Activated gamma-delta T cell treated with anti-CD3 and anti-CD28 coated beads, Interleukin-2, amount 50 U/mL, for 16 hours (primary cell): ENCODE data around the gene COQ8A.

Source experiments
- DNase-seq: peaks from one replicate; pipeline ENCODE4 v3.0.0-alpha.2; 2020; ENCODE audit warnings: low read depth

COQ8A gene

DNA sequence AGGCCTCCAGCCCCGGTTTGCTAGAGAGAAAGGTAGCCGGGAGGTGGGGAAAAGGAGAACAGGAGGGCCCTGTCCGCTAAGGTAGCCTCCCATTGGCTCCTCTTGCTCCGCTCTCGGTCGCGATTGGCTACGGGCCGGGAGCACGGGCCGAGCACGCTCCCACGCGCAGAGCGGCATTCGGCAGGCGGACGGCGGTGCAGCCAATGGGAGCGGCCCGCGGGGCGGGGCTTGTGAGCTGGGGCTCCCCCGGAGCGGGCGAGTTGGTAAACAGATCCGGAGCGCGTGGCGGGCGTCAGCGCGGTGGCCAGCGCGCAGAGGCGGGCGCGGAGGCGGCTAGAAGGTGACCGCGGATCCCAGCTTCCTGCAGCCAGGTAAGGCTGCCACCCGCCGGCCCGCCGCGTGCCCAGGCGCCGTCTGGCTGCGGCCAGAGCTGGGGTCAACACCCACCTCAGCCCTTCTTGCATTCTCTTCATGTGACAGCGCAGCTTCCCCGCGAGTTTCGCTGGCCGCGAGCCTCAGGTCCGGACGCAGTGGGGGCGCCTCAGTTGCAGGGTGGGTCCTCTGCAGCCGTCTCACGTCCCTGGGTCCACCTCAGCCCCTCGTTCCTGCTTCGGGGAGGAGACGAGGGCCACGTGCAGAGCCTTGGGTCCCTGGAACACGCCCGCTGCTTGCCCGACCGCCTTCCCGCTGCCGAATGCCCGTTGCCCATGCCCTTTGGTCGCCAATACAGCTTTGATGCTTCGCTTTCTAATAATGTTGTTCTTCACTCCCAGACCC lies at the start of gene COQ8A:
Gene COQ8A, plus strand, starts transcription at position 266 of the 777 bp plus-strand sequence. CDS start 21,092 bp downstream, outside the sequence.
- peak; percentile 97 for DNase-seq

DNA sequence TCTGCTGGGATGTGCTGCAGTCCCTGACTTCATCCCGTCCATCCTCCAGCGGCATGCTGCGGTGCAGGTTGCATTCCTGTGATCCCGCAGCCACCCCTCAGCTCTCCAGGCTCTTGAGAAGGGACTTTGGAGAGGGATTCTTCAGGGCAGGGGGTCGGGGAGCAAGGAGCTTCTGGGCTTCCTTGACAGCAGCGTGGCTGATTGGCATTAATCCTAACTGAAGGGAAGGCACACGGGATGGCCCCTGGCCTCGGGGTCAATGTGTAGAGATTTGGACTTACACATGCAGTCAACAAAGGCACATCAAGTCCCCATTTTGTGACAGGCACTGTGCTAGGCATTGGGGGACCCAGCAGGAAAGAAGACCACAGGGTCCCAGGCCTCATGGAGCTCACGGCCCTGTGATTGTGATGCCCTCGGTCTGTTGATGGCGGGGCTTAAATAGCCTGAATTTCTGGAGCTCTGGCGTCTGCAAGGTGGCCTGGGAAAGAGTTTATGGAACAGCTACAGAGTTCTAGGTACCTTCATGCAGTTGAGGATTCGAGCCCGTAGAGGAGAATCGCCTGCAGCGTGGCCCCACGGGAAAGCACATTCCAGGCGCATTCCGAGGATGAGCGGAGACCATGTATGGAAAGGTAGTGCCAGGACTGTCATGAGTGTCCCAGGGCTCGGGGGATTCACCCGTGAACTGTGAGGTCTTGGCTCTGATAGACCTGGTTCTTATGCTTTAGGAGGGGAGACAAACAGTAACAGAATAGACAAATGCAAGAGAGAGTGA lies 49.6 kb upstream of the COQ8A start:
- DNase-seq: no peak

DNA sequence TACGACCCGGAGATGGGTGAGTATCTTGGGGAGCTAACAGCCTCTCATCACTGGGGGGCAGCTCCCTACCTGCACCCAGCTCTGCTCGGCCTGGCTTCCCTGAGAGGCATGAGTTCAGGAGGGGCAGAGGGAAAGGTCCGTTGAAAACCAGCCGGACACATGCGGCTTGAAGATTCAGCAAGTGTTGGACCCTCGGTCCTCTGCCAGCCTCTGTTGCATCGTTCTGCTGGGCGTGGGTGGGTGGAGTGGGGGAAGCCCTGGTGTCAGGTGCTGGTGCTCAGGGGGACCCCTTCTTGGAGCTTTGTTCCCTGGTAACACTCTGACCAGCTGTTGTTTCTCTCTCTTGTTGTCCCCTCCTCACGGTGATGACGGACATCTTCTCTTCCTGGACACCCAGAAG lies 48.7 kb upstream of the COQ8A start:
- no peak for DNase-seq

DNA sequence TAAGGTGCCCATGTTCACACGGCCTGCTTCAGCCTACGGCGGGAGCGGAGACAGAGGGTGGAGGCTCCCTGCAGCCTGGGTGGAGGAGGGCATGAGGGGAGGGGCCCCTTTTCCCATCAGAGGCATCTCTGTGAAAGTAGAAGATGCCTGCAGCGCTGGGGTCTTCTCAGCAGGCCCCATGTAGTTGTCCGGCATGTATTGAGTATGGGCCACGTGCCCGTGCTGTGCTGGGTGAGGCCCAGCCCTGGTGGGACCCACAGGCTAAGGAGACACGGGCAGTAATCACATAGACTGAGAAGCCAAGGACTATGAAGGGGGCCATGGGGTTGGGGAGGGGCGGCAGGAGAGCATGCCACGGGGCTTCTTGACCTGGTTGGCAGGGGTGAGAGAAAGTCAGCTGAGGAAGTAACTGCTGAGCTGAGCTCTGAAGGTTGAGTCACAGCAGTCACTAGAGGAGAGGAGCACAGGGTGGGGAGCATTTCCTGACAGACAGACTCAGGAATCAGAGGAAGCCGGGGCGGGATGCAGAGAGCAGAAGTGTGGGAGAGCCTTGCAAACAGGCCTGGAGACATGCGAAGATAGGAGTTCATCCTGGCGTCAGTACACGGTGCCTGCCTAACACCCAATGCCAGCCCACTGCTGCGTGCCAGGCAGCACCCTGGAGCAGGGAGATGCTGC lies 48.1 kb upstream of the COQ8A start:
- DNase-seq: no peak

DNA sequence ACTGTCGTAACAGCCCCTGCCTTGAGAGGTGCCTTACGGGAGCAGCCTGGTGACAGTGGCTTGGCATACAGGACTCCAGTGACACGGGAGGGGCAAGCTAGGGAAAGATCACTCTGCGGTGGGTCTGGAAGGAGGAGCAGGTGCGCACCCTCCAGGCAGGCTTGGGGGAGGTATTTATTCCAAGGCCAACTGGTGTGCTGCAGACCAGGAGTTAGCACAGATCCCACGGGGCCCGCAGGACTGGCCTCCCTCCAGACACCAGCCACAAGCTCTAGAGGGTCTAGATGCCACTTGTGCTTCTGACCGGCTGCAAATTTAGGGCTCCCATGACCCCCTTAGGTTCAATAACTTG lies 47.6 kb upstream of the COQ8A start:
- no peak for DNase-seq

DNA sequence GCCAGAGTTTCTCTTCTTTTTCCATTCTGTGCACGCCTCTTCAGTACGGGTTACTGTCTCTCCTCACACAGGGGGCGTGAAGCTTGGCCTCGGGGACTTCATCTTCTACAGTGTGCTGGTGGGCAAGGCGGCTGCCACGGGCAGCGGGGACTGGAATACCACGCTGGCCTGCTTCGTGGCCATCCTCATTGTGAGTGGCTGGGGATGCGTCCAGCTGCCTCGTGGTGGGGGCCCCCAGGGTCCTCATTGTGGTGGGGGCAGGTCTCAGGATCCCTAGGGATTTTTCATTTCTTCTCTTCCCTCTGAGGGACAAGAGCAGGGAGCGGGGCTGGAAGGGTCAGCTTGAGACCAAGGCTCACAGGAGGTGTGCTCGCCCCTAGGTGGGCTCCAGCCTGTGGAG lies 46.2 kb upstream of the COQ8A start:
- DNase-seq: no peak

DNA sequence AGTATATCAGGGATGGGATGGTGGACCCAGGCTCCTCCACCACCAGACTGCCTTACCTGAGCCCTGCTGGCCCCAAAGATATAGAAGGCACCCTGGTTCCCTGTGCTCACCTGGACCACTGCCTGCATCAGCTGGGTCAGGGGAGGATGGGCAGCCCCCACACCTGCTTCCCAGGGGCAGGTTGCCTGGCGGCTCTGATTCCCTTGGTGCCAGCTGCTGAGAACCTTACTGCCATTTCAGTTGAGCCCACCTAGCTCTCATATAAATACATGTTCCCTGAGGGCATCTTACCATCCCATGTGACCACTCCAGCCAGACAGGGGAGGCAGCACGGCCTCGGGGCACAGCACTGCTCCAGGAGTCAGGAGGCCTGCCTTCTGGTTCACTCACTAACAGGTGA lies 45.3 kb upstream of the COQ8A start:
- no peak for DNase-seq

DNA sequence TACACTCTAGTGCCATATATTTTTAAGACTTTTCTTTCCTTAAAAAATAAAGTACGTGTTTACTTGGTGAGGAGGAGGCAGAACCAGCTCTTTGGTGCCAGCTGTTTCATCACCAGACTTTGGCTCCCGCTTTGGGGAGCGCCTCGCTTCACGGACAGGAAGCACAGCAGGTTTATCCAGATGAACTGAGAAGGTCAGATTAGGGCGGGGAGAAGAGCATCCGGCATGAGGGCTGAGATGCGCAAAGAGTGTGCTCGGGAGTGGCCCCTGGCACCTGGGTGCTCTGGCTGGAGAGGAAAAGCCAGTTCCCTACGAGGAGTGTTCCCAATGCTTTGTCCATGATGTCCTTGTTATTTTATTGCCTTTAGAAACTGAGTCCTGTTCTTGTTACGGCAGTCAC lies 44.5 kb upstream of the COQ8A start:
- DNase-seq: no peak

DNA sequence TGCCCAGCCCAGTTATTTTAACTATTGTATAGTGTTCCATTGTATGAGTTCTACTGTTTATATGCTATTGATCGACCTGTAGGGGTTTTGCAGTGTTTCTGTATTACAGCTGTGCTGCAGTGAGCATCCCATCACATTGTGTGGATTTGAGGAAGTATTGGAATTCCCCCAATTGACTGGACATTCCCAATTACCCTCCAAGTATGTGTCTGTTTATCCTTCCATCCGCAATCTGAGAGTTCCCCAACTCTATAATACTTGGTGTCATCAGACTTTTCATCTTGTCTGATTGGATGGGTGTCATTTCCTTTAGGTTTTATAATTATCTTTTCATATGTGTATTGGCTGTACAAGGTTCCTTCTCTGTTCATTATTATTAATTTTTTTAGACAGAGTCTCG lies 41.8 kb upstream of the COQ8A start:
- DNase-seq: no peak

DNA sequence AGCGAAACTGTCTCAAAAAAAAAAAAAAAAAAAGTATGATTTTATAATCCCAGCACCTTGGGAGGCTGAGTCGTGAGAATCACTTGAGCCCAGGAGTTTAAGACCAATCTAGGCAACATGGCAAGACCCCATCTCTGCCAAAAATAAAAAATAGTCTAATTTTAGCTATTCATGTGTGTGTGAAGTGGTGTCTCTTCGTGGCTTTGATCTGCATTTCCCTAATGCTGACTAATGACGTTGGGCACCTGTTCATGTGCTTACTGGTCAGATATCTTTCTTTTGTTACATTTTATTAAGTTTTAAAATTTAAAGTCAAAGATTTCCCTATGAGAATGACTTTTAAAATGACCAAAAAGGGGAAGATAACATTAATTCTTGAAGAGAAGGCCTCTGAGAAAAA lies 38.7 kb upstream of the COQ8A start:
- DNase-seq: no peak

DNA sequence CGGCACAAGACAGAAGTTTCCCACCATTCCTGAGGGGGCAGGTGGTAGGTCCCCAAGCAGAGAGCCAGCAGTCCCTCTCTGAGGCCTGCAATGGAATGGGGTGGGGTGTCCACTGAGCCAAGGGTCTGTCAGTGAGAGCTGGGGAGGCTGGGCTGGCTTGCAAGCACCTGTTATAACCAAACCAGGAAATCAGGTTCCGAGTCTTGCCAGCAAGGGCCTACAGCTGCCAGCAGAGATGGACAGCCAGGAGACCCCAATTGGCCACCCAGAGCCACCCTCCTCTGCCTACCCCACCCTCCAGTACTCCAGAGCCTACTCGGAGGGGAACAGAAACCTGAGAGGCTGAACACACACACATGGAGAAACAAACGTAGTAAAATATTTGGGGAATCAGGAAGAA lies 37.5 kb upstream of the COQ8A start:
- no peak for DNase-seq

DNA sequence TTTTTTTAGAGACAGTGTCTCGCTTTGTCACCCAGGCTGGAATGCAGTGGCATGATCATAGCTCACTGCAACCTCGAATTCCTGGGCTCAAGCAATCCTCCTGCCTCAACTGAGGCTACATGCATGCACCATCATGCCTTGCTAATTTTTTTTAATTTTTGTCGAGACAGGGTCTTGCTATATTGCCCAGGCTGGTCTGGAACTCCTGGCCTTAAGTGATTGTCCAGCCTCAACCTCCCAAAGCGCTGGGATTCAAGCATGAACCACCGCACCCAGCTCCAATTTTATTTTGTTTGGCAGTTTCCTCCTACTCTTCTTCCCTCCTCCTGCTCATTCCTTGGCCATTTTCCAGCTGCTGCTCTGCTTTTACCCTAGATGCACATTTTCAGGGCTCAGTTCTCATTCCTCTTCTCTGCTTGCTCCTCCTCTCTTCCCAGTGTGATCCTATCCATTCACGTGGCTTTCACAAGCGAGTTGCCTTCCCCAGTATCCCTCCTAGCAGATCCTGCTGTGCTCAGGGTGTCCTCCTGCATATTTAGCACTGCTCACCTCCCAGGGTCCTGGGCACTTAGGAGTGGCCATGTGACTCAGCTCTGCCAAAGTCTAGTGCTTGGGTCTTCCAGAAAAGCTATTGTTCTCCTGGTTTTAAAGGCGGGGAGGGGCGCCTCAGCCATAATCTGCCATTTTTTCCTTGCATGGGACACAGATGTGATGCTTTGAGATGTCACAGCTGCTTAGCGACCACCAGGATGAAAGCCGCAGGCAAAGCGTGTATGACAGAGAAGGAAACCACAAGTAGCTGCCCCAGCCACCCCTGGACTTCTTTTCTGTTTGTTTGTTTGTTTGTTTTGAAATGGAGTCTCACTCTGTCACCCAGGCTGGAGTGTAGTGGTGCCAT lies 36.0 kb upstream of the COQ8A start:
- no peak for DNase-seq

DNA sequence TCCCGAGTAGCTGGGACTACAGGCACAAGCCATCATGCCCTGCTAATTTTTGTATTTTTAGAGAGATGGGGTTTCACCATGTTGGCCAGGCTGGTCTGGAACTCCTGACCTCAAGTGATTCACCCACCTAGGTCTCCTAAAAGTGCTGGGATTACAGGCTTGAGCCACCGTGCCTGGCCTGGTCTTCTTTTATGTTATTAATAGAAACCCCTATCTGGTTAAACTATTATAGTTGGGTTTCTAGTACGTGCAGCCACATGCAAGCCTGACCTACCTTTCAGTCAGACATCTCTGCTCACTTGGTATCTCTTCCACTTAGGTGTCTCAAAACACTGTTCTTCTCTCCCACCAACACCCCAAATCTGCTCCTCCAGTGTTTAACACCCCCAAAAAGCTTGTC lies 35.3 kb upstream of the COQ8A start:
- DNase-seq: no peak

DNA sequence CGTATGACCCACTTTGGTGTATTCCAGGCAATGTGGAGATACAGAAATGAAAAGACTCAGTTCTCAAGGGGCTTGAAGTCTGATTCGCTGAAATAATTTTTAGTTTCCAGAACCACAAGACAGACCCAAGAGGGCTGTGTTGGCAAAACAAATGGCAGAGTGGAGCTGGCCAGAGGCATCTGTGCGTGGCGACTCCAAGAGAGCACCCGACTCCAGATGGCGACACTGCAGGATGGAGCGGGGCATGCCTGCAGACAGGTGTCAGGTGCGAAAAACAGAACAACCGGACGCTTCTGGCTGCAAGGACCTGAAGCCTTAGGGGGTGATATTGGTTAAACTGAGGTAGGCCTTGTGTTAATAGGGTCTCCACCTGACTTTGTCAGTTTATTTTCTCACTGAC lies 31.7 kb upstream of the COQ8A start:
- DNase-seq: no peak

DNA sequence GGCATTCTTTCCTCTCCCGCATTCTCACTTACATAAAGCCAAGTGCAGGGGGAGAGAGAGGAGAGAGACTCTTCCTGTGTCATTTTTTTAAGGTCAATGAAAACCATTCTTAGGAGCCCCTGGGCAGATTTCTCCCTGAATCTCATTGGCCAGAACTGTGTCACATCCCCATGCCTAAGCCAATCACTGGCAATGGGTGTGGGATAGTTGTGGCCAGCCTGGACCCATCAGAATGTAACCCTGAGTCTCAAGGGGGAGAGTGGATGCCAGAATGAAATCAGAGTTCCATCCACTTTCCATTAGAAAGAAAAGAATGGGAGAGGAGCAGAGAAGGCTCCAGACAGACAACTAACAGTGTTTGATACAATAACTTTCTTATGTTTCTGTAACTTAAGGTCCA lies 31.2 kb upstream of the COQ8A start:
- no peak for DNase-seq

DNA sequence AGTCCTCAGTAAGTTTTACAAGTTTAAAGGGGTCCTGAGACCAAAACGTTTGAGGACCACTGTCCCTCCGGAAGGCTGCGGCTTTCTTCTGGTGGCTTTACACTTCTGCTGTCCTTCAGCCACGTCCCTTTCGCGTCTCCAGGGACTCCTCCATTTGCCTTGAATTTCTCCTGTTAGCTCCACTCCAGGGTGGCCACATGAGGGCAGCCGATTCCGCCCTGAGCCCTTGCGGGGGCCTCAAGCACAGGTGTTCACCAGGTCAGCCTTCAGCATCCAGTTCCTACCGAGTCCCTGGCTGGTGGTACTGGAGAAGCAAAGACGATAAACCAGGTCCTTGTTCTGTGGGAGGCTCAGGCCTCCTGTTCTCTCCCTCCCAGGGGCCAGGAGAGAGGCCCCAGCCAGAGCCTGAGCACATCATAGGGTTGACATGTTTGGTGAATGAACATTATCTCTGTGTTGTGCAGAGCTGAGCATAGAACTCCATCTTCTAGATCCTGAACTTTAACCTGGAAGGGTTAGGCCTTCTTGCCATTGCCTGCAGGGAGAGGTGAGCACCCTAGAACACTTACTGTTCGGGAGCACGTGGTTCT lies 27.4 kb upstream of the COQ8A start:
- no peak for DNase-seq

DNA sequence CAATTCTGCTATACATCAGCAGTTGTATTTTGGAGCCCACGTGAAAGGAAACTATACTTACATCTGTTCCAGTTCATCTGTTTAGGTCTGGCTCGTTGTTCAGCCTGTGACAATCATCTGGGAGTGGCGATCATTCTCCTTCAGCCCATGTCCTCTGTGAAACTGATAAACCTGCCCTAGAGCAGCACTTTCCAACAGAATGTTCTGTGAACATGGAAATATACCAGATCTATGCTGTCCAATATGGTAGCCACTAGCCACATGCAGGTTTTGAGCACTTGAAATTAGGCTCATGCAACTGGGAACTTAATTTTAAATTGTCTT lies 24.5 kb upstream of the COQ8A start:
- DNase-seq: no peak

DNA sequence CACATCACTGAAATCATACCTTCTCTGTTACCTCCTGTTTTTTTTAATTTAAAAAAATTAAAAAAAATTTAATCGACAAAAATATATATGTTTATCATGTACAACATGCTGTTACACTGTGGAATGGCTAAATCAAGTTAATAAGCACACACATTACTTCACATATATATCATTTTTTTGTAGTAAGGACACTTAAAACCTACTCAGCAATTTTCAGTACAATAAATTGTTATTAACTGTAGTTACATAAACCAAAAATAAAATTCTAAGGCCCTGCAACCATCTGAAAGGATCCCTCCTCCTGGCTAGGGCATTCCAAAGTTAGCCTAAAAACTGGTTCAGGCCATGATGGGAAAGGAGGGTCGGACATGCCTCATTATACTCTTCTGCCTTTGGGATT lies 23.6 kb upstream of the COQ8A start:
- no peak for DNase-seq

DNA sequence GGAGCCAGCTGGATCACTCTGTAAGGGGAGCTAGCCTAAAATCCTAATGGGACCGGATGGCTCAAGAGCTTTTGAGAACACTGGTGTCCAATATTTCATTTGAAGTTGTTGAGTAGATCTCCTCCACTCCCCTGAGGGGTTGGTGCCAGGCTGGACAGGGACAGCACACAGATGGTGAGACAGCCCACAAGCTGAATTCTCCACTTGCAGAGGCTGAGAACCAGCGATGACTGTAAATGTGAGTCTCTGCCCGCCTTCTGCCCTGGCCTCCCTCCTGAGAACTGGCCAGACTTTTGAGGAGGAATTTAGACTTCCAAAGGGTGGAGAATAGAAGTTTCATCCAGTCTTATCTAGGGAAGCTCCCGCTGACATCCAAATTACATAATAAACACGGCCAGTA lies 20.5 kb upstream of the COQ8A start:
- DNase-seq: no peak

DNA sequence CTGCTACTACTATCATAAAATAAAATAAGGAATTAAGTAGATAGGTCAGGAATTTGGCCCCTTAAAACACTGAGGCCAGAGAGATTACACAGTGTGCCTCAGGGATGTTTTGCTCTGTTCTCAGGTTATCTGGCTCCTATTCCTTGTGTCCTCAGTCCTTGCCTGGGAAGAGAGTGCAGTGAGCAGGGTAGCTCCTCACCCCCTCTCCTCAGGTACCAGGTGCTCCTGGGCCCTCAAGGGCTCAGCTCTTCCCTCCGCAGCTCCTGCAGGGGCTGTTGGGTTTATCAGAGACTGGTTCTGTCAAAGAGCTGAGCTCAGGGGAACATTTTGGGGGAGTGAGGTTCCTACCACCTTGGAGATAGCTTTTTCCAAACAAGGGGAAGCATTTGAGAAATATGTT lies 20.1 kb upstream of the COQ8A start:
- no peak for DNase-seq

DNA sequence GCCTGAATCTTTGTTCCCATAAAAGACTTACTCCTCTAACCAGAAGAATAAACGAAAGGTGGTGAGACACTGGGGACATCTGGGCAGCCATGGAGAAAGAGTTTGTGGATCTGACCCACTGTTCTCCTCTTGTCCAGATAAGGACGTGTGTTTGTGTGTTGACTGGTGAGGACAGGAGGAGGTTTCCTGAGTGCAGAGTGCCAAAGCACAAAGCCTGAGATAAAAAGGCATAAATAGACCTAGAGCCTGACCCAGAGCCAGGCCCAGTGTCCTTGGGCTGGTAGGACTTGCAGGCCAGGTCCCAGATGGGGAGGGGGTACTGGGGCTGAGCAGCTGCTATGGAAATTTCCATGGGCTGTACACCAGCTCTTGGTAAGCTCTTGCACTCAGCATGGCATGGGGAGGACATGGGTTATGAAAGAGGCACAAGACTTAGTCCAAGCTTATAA lies 19.6 kb upstream of the COQ8A start:
- no peak for DNase-seq

DNA sequence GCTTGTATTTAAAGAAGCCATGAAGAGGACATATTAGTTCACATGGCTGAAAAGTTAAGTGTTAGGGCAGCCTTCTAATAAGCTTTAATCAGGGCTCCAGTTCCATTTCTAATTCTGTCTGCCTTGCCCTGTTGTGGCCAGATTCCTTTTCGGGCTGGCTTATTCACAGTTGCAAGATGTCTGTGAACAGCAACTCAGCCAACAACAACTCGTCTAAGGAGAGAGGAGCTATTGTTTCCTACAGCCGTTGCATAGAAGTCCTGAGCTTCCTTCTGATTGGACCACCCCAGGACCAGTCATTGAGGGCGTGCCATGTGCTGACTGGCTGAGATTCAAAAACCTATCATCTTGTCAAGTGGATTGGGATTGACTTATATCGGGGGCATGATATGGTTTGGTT lies 18.6 kb upstream of the COQ8A start:
- no peak for DNase-seq
